K562 (cell line): Measurements from ENCODE around the gene SYNPO2. TPM values are rescaled to one million over a fixed set of nuclear protein-coding genes. Genes with fewer than 3 reads are reported as not detected.
"Not testable (repeated sequence)": the region's sequence is repeated elsewhere in the genome, so short reads cannot be mapped to it uniquely, and the experiment has no call there.

Experiments used
- ATAC-seq: fragments of 200-7000 bp; cut with Tn5 transposase; 3 replicates; pipeline ENCODE4 v1.9.1; 2020; ENCODE audit warnings: moderate library complexity
- BruUV-seq: library from RNA; stranded (reverse); fragments of 400-500 nt; replicated peaks from 2 replicates; lab custom pipeline; 2021; lab: Mats Ljungman, UMichigan
- CTCF ChIA-PET: fragments of 300-600 bp; formaldehyde crosslinking; extraction: SDS; loops from one replicate; lab custom pipeline; 2021; ENCODE audit warnings: low intra/inter-chr PET ratio; lab: Yijun Ruan, JAX
- POLR2A ChIA-PET: fragments of 300-600, 350-650 bp; sonication (Branson Sonifier 250); formaldehyde crosslinking; extraction: SDS; loops from one replicate; lab custom pipeline; 2021; ENCODE audit warnings: antibody characterized with exemption, inconsistent platforms; lab: Yijun Ruan, JAX
- DNase-seq, 4 experiments: peaks; one replicate each; pipeline versions ENCODE4 v3.0.0 to v3.0.0-alpha.2; 2011 to 2018; ENCODE audit warnings: low spot score in 3 of 4, mixed read lengths in 3 of 4; ENCODE audit errors: extremely low read depth in 1 of 4
- FAIRE-seq: peaks from 2 replicates; lab custom pipeline; 2011; peaks lifted over from hg19 to GRCh38; lab: Jason Lieb, UNC
- H2AFZ ChIP-seq: 2 replicates; pipeline ENCODE4 v1.6.0; 2011; ENCODE audit warnings: low read depth, low read length, control low read depth, inconsistent platforms
- H3K27ac ChIP-seq: fragments of 200-600 bp; 3 replicates; pipeline ENCODE4 v1.8.0; 2011; ENCODE audit warnings: low read depth, mild to moderate bottlenecking, control low read depth, inconsistent platforms, low read length, moderate library complexity, mixed read lengths; ENCODE audit errors: extremely low read depth
- H3K27me3 ChIP-seq, 2 experiments: fragments of 300-600 bp in 1 of 2; 2 replicates in 1 of 2; 3 replicates in 1 of 2; pipeline versions ENCODE4 v1.6.0 to v1.8.0; 2011; ENCODE audit warnings: inconsistent platforms in 2 of 2, low read length in 2 of 2, mild to moderate bottlenecking in 1 of 2, mixed read lengths in 1 of 2, moderate library complexity in 1 of 2; ENCODE audit not compliant: control insufficient read depth in 2 of 2, insufficient read depth in 2 of 2
- H3K36me3 ChIP-seq: fragments of 300-600 bp; 3 replicates; pipeline ENCODE4 v1.8.0; 2011; ENCODE audit warnings: mild to moderate bottlenecking, low read length, inconsistent platforms; ENCODE audit not compliant: control insufficient read depth, insufficient read depth
- H3K4me1 ChIP-seq, 2 experiments: fragments of 200-600 bp in 1 of 2; replicated peaks in 1 of 2; 2 replicates in 1 of 2; 3 replicates in 1 of 2; pipeline versions ENCODE4 v1.5.1 to v1.8.0; 2011; ENCODE audit warnings: inconsistent platforms in 2 of 2, low read length in 2 of 2, mild to moderate bottlenecking in 1 of 2, mixed read lengths in 1 of 2, moderate library complexity in 1 of 2; ENCODE audit not compliant: control insufficient read depth in 2 of 2, insufficient read depth in 2 of 2
- H3K4me2 ChIP-seq: 2 replicates; pipeline ENCODE4 v1.6.1; 2011; ENCODE audit warnings: low read length, control low read depth, inconsistent platforms, mixed read lengths; ENCODE audit not compliant: insufficient read depth
- H3K4me3 ChIP-seq: fragments of 200-600 bp; sonication (generic), shearing (Covaris generic); 2 replicates; pipeline ENCODE4 v1.5.1; 2016; ENCODE audit warnings: control low read depth, inconsistent platforms
- H3K79me2 ChIP-seq: fragments of 200-600 bp; 3 replicates; pipeline ENCODE4 v1.8.0; 2011; ENCODE audit warnings: low read length, inconsistent platforms; ENCODE audit not compliant: control insufficient read depth, insufficient read depth
- H3K9ac ChIP-seq, 2 experiments: 2 replicates each; pipeline versions ENCODE4 v1.6.0 to v1.6.1; 2011; ENCODE audit warnings: low read depth in 2 of 2, low read length in 2 of 2, control low read depth in 1 of 2, inconsistent platforms in 1 of 2, mild to moderate bottlenecking in 1 of 2, mixed read lengths in 1 of 2; ENCODE audit not compliant: insufficient read depth in 1 of 2
- H3K9me1 ChIP-seq: one replicate; pipeline ENCODE4 v1.6.0; 2011; ENCODE audit warnings: inconsistent platforms, mild to moderate bottlenecking, low read length, moderate library complexity; ENCODE audit not compliant: control insufficient read depth, insufficient read depth
- H3K9me3 ChIP-seq: replicated peaks from 2 replicates; pipeline ENCODE4 v1.5.1; 2011; ENCODE audit warnings: low read depth, low read length, inconsistent platforms; ENCODE audit not compliant: control insufficient read depth, insufficient read depth
- H4K20me1 ChIP-seq: replicated peaks from 2 replicates; pipeline ENCODE4 v1.6.1; 2011; ENCODE audit warnings: low read length, inconsistent platforms, mixed read lengths; ENCODE audit not compliant: control insufficient read depth, insufficient read depth
- GTF2E2 ChIP-seq: fragments of 200-800 bp; sonication (Bioruptor generic); IDR thresholded peaks from 2 replicates; pipeline ENCODE4 v1.6.1; 2016; ENCODE audit warnings: missing genetic modification characterization, missing compliant biosample characterization
- HLTF ChIP-seq: fragments of 450-650 bp; IDR thresholded peaks from 2 replicates; pipeline ENCODE4 v1.6.1; 2016
- SMARCA5 ChIP-seq: fragments of 450-650 bp; IDR thresholded peaks from 2 replicates; pipeline ENCODE4 v1.6.1; 2016
- ZKSCAN3 ChIP-seq: fragments of 250-450 bp; sonication (Bioruptor Pico); IDR thresholded peaks from 2 replicates; pipeline ENCODE4 v1.4.0; 2020
- WGBS: fragments of 100-300 bp; shearing (Covaris generic); methylation state at CpG from one replicate; pipeline ENCODE4 v1.1.6; 2016; ENCODE audit warnings: low coverage, mixed read lengths; ENCODE audit not compliant: insufficient coverage; ENCODE audit errors: missing lambda C conversion rate; 5-methylcytosine and 5-hydroxymethylcytosine counted together
- in situ Hi-C: fragments of 300-500 bp; cut with MboI; formaldehyde crosslinking; loops from 4 replicates; pipeline ENCODE4 v1.15.0; 2018; ENCODE audit warnings: inconsistent platforms, mixed read lengths
- intact Hi-C: fragments of 100-400 bp; cut with micrococcal nuclease; formaldehyde crosslinking; loops from 2 replicates; pipeline ENCODE4 v1.14.2; 2022
- polyA plus RNA-seq, 8 experiments: library from polyadenylated mRNA; depleted of rRNA in 4 of 8; stranded (reverse) in 5 of 8; unstranded in 3 of 8; fragments of >200 nt; fragmentation: Nextera tagmentation in 2 of 8; fragmentation: Illumina TruSeq in 1 of 8; extraction: Ambion mirVana in 2 of 8; extraction: Trizol in 1 of 8; gene quantifications; 2 replicates each; pipeline versions ENCODE4 v1.2.1 to v1.2.3, GENCODE V29; 2011 to 2014; ENCODE audit warnings: inconsistent platforms in 1 of 8, missing spikeins in 1 of 8
- total RNA-seq, 7 experiments: library from RNA; depleted of rRNA in 6 of 7; stranded (reverse); fragments of >200 nt in 6 of 7; fragmentation: Illumina TruSeq in 2 of 7; extraction: Trizol in 2 of 7; gene quantifications; 2 replicates each; pipeline versions ENCODE4 v1.2.1 to v1.2.3, GENCODE V29; 2011 to 2021; ENCODE audit warnings: low replicate concordance in 1 of 7
- TF ChIP-seq, protein P1 (sequence below): fragments of 250-450 bp; sonication (Bioruptor Pico); IDR thresholded peaks from 2 replicates; pipeline ENCODE4 v1.9.0; 2021; ENCODE audit warnings: mild to moderate bottlenecking, inconsistent platforms
- TF ChIP-seq, protein P2 (sequence below): fragments of 450-650 bp; formaldehyde crosslinking; IDR thresholded peaks from 2 replicates; pipeline ENCODE4 v1.4.0; 2022; ENCODE audit warnings: missing genetic modification characterization
- TF ChIP-seq, protein P3 (sequence below): sonication (generic); formaldehyde crosslinking; IDR thresholded peaks from 2 replicates; pipeline ENCODE4 v1.5.0; 2020; ENCODE audit warnings: missing genetic modification reagents

Gene SYNPO2
- total and polyA plus RNA-seq, 9 of the 15 experiments (the other 6 are each of a cell fraction or from before 2014, with no cell fraction given) = 0.03 to 0.18 TPM; not detected in 7

DNA sequence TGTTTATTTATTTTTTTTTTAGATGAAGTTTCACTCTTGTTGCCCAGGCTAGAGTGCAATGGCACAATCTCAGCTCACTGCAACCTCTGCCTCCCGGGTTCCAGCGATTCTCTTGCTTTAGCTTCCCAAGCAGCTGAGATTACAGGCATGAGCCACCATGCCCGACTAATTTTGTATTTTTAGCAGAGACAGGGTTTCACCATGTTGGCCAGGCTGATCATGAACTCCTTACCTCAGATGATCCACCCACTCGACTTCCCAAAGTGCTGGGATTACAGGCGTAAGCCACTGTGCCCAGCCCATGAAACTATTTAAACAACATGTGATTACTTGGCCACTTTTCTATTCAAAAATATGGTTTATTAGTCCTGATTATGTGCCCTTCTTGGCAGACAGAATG, 158.4 kb downstream of the SYNPO2 start:
- 1% methylated on average over 5 of the region's 5 CpGs for WGBS
- H3K4me2 ChIP-seq, intact Hi-C loops, POLR2A ChIA-PET, FAIRE-seq, H4K20me1 ChIP-seq, H3K9me3 ChIP-seq, H3K4me3 ChIP-seq, DNase-seq, H3K27me3 ChIP-seq, H3K79me2 ChIP-seq, BruUV-seq, H3K9ac ChIP-seq, H3K36me3 ChIP-seq, H3K4me1 ChIP-seq, H3K9me1 ChIP-seq, ATAC-seq, H3K27ac ChIP-seq, H2AFZ ChIP-seq: not testable (repeated sequence)
- CTCF ChIA-PET = interaction anchor here (1.4 kb wide), 1 partner anchor 239 kb away, joined by 6 read pairs; no protein-coding TSS in a partner anchor
- in situ Hi-C loops = loop anchor here (10.0 kb wide), 1 partner anchor 248 kb away; no protein-coding TSS in a partner anchor

DNA sequence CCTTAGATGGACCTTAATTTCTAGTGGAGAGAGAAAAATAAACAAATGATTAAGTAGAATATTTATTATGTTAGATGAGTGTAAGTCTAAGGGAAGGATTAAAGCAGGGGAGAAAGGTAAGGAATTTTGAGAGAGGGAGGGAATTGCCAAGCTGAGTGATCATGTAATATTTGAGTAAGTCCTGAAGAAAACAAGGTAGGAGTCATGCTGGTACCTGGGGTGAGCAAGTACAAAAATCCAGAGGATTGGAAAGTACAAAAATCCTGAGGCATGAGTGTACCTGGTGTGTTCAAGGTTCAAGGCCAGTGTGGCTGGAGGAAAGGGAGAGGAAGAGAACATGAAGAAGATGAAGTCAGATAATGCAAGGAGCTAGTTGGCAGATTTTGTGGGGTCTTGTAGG, 159.8 kb downstream of the SYNPO2 start:
- no peak for FAIRE-seq
- H3K27ac ChIP-seq = no peak overlapping the region

More for the DNA sequence above, 159.8 kb downstream of the SYNPO2 start:
- H3K79me2 ChIP-seq = no peaks in the 10 kb centered on the region
- H2AFZ ChIP-seq = no peak overlapping the region
- H3K9me1 ChIP-seq = no peaks in the 10 kb centered on the region
- CTCF ChIA-PET = interaction anchor here (1.4 kb wide), 1 partner anchor 238 kb away, joined by 6 read pairs; no protein-coding TSS in a partner anchor
- in situ Hi-C loops (loop anchor here (10.0 kb wide), 1 partner anchor 246 kb away; no protein-coding TSS in a partner anchor), intact Hi-C loops (no loop called here)
- H3K4me2 ChIP-seq = no peak overlapping the region
- H3K4me1 ChIP-seq = no peaks in the 10 kb centered on the region
- no peaks in the 10 kb centered on the region for H3K36me3 ChIP-seq
- DNase-seq = no peak
- TF ChIP-seq SMARCA5 = no peak
- TF ChIP-seq, protein P1, sequence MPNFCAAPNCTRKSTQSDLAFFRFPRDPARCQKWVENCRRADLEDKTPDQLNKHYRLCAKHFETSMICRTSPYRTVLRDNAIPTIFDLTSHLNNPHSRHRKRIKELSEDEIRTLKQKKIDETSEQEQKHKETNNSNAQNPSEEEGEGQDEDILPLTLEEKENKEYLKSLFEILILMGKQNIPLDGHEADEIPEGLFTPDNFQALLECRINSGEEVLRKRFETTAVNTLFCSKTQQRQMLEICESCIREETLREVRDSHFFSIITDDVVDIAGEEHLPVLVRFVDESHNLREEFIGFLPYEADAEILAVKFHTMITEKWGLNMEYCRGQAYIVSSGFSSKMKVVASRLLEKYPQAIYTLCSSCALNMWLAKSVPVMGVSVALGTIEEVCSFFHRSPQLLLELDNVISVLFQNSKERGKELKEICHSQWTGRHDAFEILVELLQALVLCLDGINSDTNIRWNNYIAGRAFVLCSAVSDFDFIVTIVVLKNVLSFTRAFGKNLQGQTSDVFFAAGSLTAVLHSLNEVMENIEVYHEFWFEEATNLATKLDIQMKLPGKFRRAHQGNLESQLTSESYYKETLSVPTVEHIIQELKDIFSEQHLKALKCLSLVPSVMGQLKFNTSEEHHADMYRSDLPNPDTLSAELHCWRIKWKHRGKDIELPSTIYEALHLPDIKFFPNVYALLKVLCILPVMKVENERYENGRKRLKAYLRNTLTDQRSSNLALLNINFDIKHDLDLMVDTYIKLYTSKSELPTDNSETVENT (CRISPR knock-in tag) = no peak
- no peak for TF ChIP-seq HLTF
- TF ChIP-seq ZKSCAN3 = no peak
- TF ChIP-seq, protein P2, sequence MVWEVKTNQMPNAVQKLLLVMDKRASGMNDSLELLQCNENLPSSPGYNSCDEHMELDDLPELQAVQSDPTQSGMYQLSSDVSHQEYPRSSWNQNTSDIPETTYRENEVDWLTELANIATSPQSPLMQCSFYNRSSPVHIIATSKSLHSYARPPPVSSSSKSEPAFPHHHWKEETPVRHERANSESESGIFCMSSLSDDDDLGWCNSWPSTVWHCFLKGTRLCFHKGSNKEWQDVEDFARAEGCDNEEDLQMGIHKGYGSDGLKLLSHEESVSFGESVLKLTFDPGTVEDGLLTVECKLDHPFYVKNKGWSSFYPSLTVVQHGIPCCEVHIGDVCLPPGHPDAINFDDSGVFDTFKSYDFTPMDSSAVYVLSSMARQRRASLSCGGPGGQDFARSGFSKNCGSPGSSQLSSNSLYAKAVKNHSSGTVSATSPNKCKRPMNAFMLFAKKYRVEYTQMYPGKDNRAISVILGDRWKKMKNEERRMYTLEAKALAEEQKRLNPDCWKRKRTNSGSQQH (CRISPR knock-in tag) = no peak
- TF ChIP-seq GTF2E2 (tag) = no peak
- TF ChIP-seq, protein P3, sequence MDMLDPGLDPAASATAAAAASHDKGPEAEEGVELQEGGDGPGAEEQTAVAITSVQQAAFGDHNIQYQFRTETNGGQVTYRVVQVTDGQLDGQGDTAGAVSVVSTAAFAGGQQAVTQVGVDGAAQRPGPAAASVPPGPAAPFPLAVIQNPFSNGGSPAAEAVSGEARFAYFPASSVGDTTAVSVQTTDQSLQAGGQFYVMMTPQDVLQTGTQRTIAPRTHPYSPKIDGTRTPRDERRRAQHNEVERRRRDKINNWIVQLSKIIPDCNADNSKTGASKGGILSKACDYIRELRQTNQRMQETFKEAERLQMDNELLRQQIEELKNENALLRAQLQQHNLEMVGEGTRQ (CRISPR knock-in tag) = no peak
- no peak overlapping the region for H3K9ac ChIP-seq
- POLR2A ChIA-PET = no interaction called here
- BruUV-seq = no TSS peak
- no peaks in the 10 kb centered on the region for H4K20me1 ChIP-seq
- no peak overlapping the region for H3K4me3 ChIP-seq
- H3K9me3 ChIP-seq = no peaks in the 10 kb centered on the region
- H3K27me3 ChIP-seq = no peaks in the 10 kb centered on the region; a peak in 2 of 5 replicates
- ATAC-seq = no peak
